ENCODE data around the gene SMC4. TPM values are rescaled to one million over a fixed set of nuclear protein-coding genes. Genes with fewer than 3 reads are reported as not detected.
A peak's percentile ranks its signal among the peaks of the same experiment; 100 is the strongest.

The SMC4 gene
- total and polyA plus RNA-seq, 2 of the 8 experiments (the other 6 are each of a cell fraction or from before 2014, with no cell fraction given), result 26.6 to 118 TPM

DNA sequence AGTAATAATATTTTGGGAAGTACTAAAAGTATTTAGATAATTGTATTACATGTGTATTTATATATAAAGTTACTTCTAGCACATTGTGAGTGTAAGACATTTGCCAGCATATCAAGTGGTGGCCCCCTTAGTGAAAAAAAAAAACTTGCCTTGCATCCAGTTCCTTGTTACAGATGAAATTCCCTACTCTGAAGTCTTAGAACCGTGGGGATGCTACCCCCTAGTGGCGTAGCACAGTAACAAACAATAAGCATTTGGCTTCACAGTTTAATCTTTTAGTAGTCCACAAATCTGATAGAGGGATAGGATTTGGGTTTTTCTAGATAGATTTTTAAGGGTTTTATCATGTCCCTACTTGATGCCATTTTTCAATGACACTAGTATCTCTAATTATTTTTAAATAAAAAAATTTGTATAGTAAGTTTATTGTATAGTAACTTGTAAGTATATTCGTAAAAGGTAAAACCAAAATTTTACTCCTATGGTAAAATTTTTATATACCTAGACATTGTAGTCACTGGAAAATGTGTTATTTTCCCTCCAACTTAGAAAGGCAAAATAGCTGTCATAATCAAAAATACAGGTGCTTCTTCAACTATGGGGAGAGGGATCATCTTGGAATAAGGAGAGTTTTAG, 14.3 kb downstream of the SMC4 start:
- H3K36me3 ChIP-seq (ENCODE audit: control insufficient read depth in 2 of 4, insufficient read depth in 4 of 4, low read length in 3 of 4), result peaks cover 20 to 85% (median 47%) of the 10 kb centered on the region in 4 experiments
- 44% methylated on average over 3 of the region's 3 CpGs; no CpG with 5 or more reads in 1 of the 2 experiments for WGBS, 2 experiments (ENCODE audit: extremely low coverage in 1 of 2, insufficient coverage in 1 of 2, insufficient read length in 1 of 2, insufficient replicate concordance in 2 of 2, low coverage in 1 of 2, low lambda C conversion rate in 2 of 2, missing lambda C conversion rate in 1 of 2)

More for the DNA sequence above, 14.3 kb downstream of the SMC4 start:
- Histone ChIP-seq H3K4me3 (ENCODE audit: extremely low read depth in 1 of 4, insufficient read depth in 2 of 4, low read depth in 3 of 4, low read length in 4 of 4) (no peak overlapping the region), H3K79me1 (ENCODE audit: low read depth, low read length) (no peaks in the 10 kb centered on the region), H2BK5ac (ENCODE audit: low read depth, low read length) (no peak overlapping the region), H4K5ac (ENCODE audit: insufficient read length, low read depth, low read length) (no peak overlapping the region), H3K27ac (ENCODE audit: low read depth, low read length) (no peak overlapping the region), H2BK12ac (ENCODE audit: low read depth, low read length) (no peak overlapping the region), H3K18ac (ENCODE audit: extremely low read depth, low read length) (no peak overlapping the region), H3K4me2 (ENCODE audit: insufficient read depth in 1 of 2, low read depth in 2 of 2, low read length in 2 of 2) (no peak overlapping the region), H3K14ac (ENCODE audit: insufficient read length) (no peak overlapping the region), H2BK20ac (ENCODE audit: low read length) (no peak overlapping the region), H2BK120ac (replicated peaks; ENCODE audit: low read depth, low read length) (no peak overlapping the region), H4K91ac (replicated peaks; ENCODE audit: insufficient read length, low read length) (no peak overlapping the region), H2BK15ac (ENCODE audit: low read length) (no peak overlapping the region), H3K23ac (ENCODE audit: insufficient read length) (no peak overlapping the region), H3K23me2 (ENCODE audit: low read depth, low read length) (no peaks in the 10 kb centered on the region), H2AFZ (ENCODE audit: low read length) (no peak overlapping the region), H3K4ac (replicated peaks; ENCODE audit: insufficient read length, low read depth, low read length) (no peak overlapping the region), H4K20me1 (replicated peaks in 1 of 2; ENCODE audit: control insufficient read depth in 1 of 2, insufficient read depth in 2 of 2, low read length in 2 of 2) (peaks cover 6 to 7% of the 10 kb centered on the region in 2 experiments), H3K9me3 (ENCODE audit: insufficient read depth in 2 of 2, low read depth in 1 of 2, low read length in 1 of 2) (no peaks in the 10 kb centered on the region), H3K27me3 (replicated peaks in 1 of 4; ENCODE audit: control insufficient read depth in 3 of 4, extremely low read depth in 1 of 4, insufficient read depth in 3 of 4, low read length in 3 of 4) (no peaks in the 10 kb centered on the region), H3K56ac (replicated peaks; ENCODE audit: insufficient read length, low read depth, low read length) (no peak overlapping the region), H2AK5ac (ENCODE audit: low read depth, low read length) (no peak overlapping the region), H3K79me2 (ENCODE audit: control insufficient read depth in 1 of 2, insufficient read depth in 2 of 2, low read length in 2 of 2) (peaks cover 0 to 11% of the 10 kb centered on the region in 2 experiments; a peak in 1 of 4 replicates), H4K8ac (ENCODE audit: extremely low read depth, insufficient read depth, low read length) (no peak overlapping the region), H3K9ac (replicated peaks in 1 of 4; ENCODE audit: extremely low read depth in 1 of 4, low read depth in 3 of 4, low read length in 3 of 4) (no peak overlapping the region), H3K4me1 (replicated peaks in 1 of 4; ENCODE audit: control insufficient read depth in 3 of 4, insufficient read depth in 4 of 4, low read length in 3 of 4) (no peaks in the 10 kb centered on the region)
- ChIA-PET CTCF (ENCODE audit: partially characterized antibody) (interaction anchor here (0.6 to 3.3 kb wide), 12 partner anchors 10 to 786 kb away, joined by 3 to 14 read pairs (median 3); no protein-coding TSS in a partner anchor), POLR2A (ENCODE audit: partially characterized antibody) (interaction anchor here (1.1 to 1.5 kb wide), 2 partner anchors 14 to 21 kb away, joined by 5 to 6 read pairs; partner anchors contain the start of gene SMC4)
- peak; percentile 79 to 88 for TF ChIP-seq RAD21 (IDR thresholded peaks at IDR 0.05 in 1 of 2, conservative IDR thresholded peaks at IDR 0.05 in 1 of 2; ENCODE audit: low read depth in 2 of 2, low read length in 2 of 2)
- no peak for TF ChIP-seq RFX5 (IDR thresholded peaks at IDR 0.05; ENCODE audit: borderline replicate concordance, low read depth, low read length)
- TF ChIP-seq, protein P1, sequence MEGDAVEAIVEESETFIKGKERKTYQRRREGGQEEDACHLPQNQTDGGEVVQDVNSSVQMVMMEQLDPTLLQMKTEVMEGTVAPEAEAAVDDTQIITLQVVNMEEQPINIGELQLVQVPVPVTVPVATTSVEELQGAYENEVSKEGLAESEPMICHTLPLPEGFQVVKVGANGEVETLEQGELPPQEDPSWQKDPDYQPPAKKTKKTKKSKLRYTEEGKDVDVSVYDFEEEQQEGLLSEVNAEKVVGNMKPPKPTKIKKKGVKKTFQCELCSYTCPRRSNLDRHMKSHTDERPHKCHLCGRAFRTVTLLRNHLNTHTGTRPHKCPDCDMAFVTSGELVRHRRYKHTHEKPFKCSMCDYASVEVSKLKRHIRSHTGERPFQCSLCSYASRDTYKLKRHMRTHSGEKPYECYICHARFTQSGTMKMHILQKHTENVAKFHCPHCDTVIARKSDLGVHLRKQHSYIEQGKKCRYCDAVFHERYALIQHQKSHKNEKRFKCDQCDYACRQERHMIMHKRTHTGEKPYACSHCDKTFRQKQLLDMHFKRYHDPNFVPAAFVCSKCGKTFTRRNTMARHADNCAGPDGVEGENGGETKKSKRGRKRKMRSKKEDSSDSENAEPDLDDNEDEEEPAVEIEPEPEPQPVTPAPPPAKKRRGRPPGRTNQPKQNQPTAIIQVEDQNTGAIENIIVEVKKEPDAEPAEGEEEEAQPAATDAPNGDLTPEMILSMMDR (IDR thresholded peaks at IDR 0.05; ENCODE audit: control extremely low read depth in 1 of 3, insufficient read depth in 1 of 3, low read depth in 1 of 3, low read length in 3 of 3), result peak in 2 of 3 experiments; percentile 64 to 74; a peak in 3 of 4 replicates
- DNase-seq (ENCODE audit: low read depth in 1 of 2, low spot score in 2 of 2) (peak; percentile 39 to 67), FAIRE-seq (peak; percentile 86)
